NCI-H1694 (cell line): ENCODE data around the gene CPA1.

Experiments used
- DNase-seq: peaks from one replicate; lab custom pipeline; 2025; lab: John Stamatoyannopoulos, UW

Gene CPA1

DNA sequence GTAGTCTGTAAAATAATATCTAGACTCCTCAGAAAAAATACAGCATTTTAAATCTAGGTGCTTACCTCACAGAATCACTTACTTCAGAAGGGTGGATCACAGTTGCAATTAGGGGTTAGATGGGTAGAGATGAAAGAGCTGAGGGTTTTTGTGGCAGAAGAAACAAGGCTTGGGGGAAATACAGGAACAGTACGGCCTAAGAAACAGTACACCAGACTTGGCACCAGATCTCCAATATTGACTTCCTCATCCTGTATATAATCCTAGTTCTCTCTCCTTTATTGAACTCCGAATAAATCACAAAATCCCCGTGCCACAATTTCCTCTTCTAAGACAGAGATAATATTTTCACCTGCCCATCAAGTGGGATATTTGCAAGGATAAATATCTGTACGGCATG lies 46.3 kb downstream of the CPA1 start:
- DNase-seq, result no peak

GRCh38 chr7:130429019-130429418 lies 48.7 kb downstream of the CPA1 start:
- no peak for DNase-seq

- no peak for DNase-seq
Observed at GRCh38 chr7:130430115-130430514, 49.8 kb downstream of the CPA1 start.

DNA sequence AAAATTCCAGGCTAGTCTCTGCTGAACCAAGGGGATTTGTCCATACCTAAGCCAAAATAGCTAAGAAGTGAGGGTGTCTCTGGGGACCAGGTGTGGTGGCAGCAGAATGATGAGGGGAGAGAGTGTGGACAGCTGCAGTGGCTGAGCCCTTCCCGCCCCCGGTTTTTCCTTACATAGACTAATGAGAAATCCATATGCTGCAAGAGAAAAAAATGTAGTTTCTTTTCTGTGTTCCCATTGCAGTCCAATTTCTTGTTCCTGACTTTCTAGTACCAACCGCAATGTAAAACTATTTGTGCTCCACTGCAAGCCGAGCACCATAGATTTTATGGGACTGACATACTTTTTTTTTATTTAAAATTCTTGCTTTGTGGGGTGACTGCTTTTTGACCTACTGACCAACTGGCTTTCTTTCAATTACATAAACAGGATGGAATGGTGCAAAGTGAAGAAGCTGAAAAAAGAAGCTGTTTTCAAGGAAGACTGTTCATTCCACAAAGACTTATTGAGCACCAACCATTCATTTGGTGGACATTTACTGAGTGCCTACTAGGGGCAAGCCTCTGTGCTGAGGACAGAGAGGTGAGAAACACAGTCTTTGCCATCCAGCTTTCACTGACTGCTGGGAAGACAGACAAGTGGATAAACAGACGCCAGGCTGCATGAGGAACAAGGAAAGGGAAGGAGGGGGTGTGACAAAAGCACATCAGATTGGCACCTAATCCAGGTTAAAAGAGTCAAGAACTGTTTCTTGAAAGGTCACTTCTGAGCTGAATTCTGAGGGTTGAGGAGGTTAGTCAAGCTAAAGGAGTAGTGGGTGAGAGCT lies 50.8 kb downstream of the CPA1 start:
- DNase-seq, result peak; percentile 11

DNA sequence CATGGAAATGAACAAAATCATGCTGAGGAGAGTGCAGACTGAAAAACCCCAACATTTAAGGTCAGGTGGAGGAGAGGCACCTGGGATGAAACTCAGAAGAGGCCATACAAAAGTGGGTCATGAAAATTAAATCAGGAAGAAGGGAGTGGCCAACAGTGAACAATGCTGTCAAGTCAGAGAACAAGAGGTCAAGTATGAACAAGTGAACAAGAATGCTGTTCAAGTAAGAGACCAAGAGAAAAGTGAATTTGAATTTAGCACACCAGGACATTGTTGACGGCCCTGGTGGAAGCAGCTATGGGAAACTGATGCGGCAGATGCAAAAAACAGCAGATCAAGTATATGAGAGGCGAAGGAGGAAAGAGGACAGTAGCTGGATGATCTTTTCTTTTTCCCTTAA lies 52.6 kb downstream of the CPA1 start:
- DNase-seq, result no peak

GRCh38 chr7:130433301-130433700 lies 53.0 kb downstream of the CPA1 start:
- DNase-seq, result no peak

DNA sequence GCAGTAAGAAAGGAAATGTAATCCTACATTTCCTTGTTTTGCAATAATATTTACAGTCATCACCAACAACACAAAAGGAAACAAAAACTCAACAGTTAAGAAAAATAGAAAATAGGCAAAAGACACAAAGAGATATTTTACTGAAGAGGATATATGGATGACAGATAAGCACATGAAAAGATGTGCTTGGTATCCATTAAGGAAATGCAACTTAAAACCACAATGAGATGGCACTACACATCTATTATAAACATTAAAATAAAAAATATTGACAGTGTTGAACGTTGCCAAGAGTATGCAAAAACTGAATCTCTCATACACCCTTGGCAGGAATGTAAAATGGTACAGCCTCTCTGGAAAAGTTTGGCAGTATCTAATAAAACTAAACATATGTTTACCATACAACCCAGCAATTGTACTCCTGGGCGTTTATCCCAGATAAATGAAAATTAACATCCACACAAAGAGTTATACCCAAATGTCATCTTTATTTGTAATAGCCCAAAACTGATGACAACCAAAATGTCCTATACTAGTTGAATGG lies 55.1 kb downstream of the CPA1 start:
- DNase-seq, result no peak

DNA sequence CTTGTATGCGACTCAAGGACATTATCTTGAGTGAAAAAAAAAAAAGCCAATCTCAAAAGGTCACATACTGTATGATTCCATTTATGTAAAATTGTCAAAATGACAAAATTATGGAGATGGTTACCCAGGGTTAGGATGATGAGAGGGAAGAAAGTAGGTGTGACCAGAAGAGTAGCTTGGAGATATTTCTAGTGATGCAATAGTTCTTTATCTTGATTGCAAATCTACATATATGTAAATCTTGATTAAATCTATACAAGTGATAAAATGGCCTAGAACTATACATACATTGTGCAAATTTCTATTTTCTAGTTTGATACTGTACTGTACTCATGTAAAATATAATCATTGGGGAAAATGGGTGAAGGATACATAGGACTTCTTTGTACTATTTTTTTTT lies 56.0 kb downstream of the CPA1 start:
- DNase-seq, result no peak
